Keratinocyte (primary cell): ENCODE data around the gene ARID4A. TPM values are rescaled to one million over a fixed set of nuclear protein-coding genes. Genes with fewer than 3 reads are reported as not detected.
"Not testable (repeated sequence)": the region's sequence is repeated elsewhere in the genome, so short reads cannot be mapped to it uniquely, and the experiment has no call there.

Source experiments
- DNase-seq: peaks from one replicate; pipeline ENCODE4 v3.0.0-alpha.2; 2011; ENCODE audit warnings: low read depth, missing footprints, low spot score
- FAIRE-seq: peaks from 2 replicates; lab custom pipeline; 2011; peaks lifted over from hg19 to GRCh38; lab: Jason Lieb, UNC
- H2AFZ ChIP-seq: 2 replicates; pipeline ENCODE4 v1.6.0; 2012; ENCODE audit warnings: low read length, control low read depth, inconsistent platforms; ENCODE audit not compliant: control insufficient read depth
- H3K27ac ChIP-seq: 2 replicates; pipeline ENCODE4 v1.5.1; 2011; ENCODE audit warnings: low read length; ENCODE audit not compliant: control insufficient read depth, insufficient read depth
- H3K27me3 ChIP-seq: 3 replicates; pipeline ENCODE4 v1.6.0; 2011; ENCODE audit warnings: low read length; ENCODE audit not compliant: control insufficient read depth, insufficient read depth; ENCODE audit errors: extremely low read depth
- H3K36me3 ChIP-seq, 2 experiments: 2 replicates in 1 of 2; 3 replicates in 1 of 2; pipeline ENCODE4 v1.5.1; 2011; ENCODE audit warnings: low read length in 2 of 2, mild to moderate bottlenecking in 1 of 2; ENCODE audit not compliant: control insufficient read depth in 2 of 2, insufficient read depth in 2 of 2; ENCODE audit errors: extremely low read depth in 1 of 2
- H3K4me1 ChIP-seq: 3 replicates; pipeline ENCODE4 v1.5.1; 2011; ENCODE audit warnings: low read length; ENCODE audit not compliant: control insufficient read depth, insufficient read depth; ENCODE audit errors: extremely low read depth
- H3K4me2 ChIP-seq: 3 replicates; pipeline ENCODE4 v1.6.0; 2011; ENCODE audit warnings: low read depth, low read length; ENCODE audit not compliant: control insufficient read depth, insufficient read depth; ENCODE audit errors: extremely low read depth
- H3K4me3 ChIP-seq, 3 experiments: fragments of 200-600 bp in 1 of 3; sonication (generic) in 1 of 3; 2 replicates in 2 of 3; 3 replicates in 1 of 3; pipeline ENCODE4 v1.5.1; 2011 to 2016; ENCODE audit warnings: low read length in 3 of 3, mild to moderate bottlenecking in 3 of 3, control low read depth in 2 of 3, inconsistent platforms in 1 of 3, low read depth in 1 of 3, mixed read lengths in 1 of 3, mixed run types in 1 of 3, moderate library complexity in 1 of 3; ENCODE audit not compliant: control insufficient read depth in 2 of 3, insufficient read depth in 2 of 3; ENCODE audit errors: extremely low read depth in 1 of 3
- H3K79me2 ChIP-seq: 2 replicates; pipeline ENCODE4 v1.6.0; 2012; ENCODE audit warnings: low read length; ENCODE audit not compliant: control insufficient read depth, insufficient read depth
- H3K9ac ChIP-seq: 3 replicates; pipeline ENCODE4 v1.6.0; 2011; ENCODE audit warnings: low read length; ENCODE audit not compliant: control insufficient read depth, insufficient read depth; ENCODE audit errors: extremely low read depth
- H3K9me1 ChIP-seq: 3 replicates; pipeline ENCODE4 v1.6.0; 2011; ENCODE audit warnings: low read length; ENCODE audit not compliant: control insufficient read depth, insufficient read depth; ENCODE audit errors: extremely low read depth
- H3K9me3 ChIP-seq: 2 replicates; pipeline ENCODE4 v1.5.1; 2012; ENCODE audit warnings: low read depth, low read length; ENCODE audit not compliant: control insufficient read depth
- H4K20me1 ChIP-seq: 3 replicates; pipeline ENCODE4 v1.6.0; 2011; ENCODE audit warnings: low read length; ENCODE audit not compliant: control insufficient read depth, insufficient read depth; ENCODE audit errors: extremely low read depth
- CTCF ChIP-seq, 3 experiments: IDR thresholded peaks in 1 of 3; conservative IDR thresholded peaks in 1 of 3; optimal IDR thresholded peaks in 1 of 3; 2 replicates in 2 of 3; 3 replicates in 1 of 3; pipeline versions ENCODE3 to v1.5.1; 2011; ENCODE audit warnings: low read length in 3 of 3, mild to moderate bottlenecking in 3 of 3, moderate library complexity in 2 of 3, control low read depth in 1 of 3, inconsistent platforms in 1 of 3; ENCODE audit not compliant: insufficient read depth in 2 of 3; ENCODE audit errors: extremely low read depth in 1 of 3
- EZH2 ChIP-seq: IDR thresholded peaks from one replicate; pipeline ENCODE4 v1.6.1; 2012; ENCODE audit warnings: inconsistent platforms, mild to moderate bottlenecking, low read length, moderate library complexity
- dilution Hi-C: fragments of 300-500 bp; cut with MboI; formaldehyde crosslinking; loops from one replicate; pipeline ENCODE4 v1.7.0; 2020; ENCODE audit warnings: low sequenced_read_pairs; ENCODE audit not compliant: extremely low pct_ligation_motif_present
- polyA plus RNA-seq, 5 experiments: library from polyadenylated mRNA; depleted of rRNA in 3 of 5; stranded (reverse) in 3 of 5; stranded (forward) in 1 of 5; unstranded in 1 of 5; fragments of >200 nt; gene quantifications; 1 replicate in 1 of 5; 2 replicates in 3 of 5; 3 replicates in 1 of 5; pipeline versions ENCODE4 v1.2.1 to v1.2.3, GENCODE V29; 2011 to 2012; ENCODE audit warnings: missing spikeins in 2 of 5, low read depth in 1 of 5, low replicate concordance in 1 of 5

ARID4A gene
- polyA plus RNA-seq, 1 donor (not counting 4 experiments of a cell fraction or from before 2014, with no cell fraction given) = 8.4 TPM

- H3K79me2 ChIP-seq = no peaks in the 10 kb centered on the region
- FAIRE-seq (no peak), DNase-seq (no peak)
- peaks cover 2 to 6% of the 10 kb centered on the region in 2 experiments for H3K36me3 ChIP-seq
- no peaks in the 10 kb centered on the region for H3K9me1 ChIP-seq
- H4K20me1 ChIP-seq = no peaks in the 10 kb centered on the region
- no peak for TF ChIP-seq EZH2
- no peak for TF ChIP-seq CTCF (optimal IDR thresholded peaks at IDR 0.05 in 1 of 3, IDR thresholded peaks at IDR 0.05 in 1 of 3, conservative IDR thresholded peaks at IDR 0.05 in 1 of 3; ENCODE audit: extremely low read depth in 1 of 3, insufficient read depth in 2 of 3, low read length in 3 of 3)
- H3K4me2 ChIP-seq = no peak overlapping the region
- peaks cover 8% of the 10 kb centered on the region for H3K4me1 ChIP-seq
- H3K9me3 ChIP-seq = no peaks in the 10 kb centered on the region
- no peak overlapping the region for H3K4me3 ChIP-seq
- no peaks in the 10 kb centered on the region for H3K27me3 ChIP-seq
- no peak overlapping the region for H3K27ac ChIP-seq
- dilution Hi-C loops = no loop called here
- H3K9ac ChIP-seq = no peak overlapping the region
- no peak overlapping the region for H2AFZ ChIP-seq
Measured at GRCh38 chr14:58332561-58332960, 34.2 kb downstream of the ARID4A start.

- dilution Hi-C loops, DNase-seq, H4K20me1 ChIP-seq, FAIRE-seq, H3K4me3 ChIP-seq, H2AFZ ChIP-seq, H3K36me3 ChIP-seq, H3K27me3 ChIP-seq, H3K4me1 ChIP-seq, H3K4me2 ChIP-seq, H3K79me2 ChIP-seq, H3K9me1 ChIP-seq, H3K27ac ChIP-seq, H3K9ac ChIP-seq, H3K9me3 ChIP-seq: not testable (repeated sequence)
Measured at GRCh38 chr14:58339666-58340065, 41.3 kb downstream of the ARID4A start.

- FAIRE-seq (no peak), DNase-seq (no peak)
- H3K4me1 ChIP-seq = no peaks in the 10 kb centered on the region
- no peaks in the 10 kb centered on the region for H3K9me1 ChIP-seq
- H3K4me3 ChIP-seq = no peak overlapping the region
- no peak overlapping the region for H3K9ac ChIP-seq
- H3K4me2 ChIP-seq = no peak overlapping the region
- no peaks in the 10 kb centered on the region for H3K27me3 ChIP-seq
- no peaks in the 10 kb centered on the region for H3K9me3 ChIP-seq
- no peak overlapping the region for H2AFZ ChIP-seq
- dilution Hi-C loops = no loop called here
- no peak overlapping the region for H3K27ac ChIP-seq
- peaks cover 0 to 7% of the 10 kb centered on the region in 2 experiments for H3K36me3 ChIP-seq
- H4K20me1 ChIP-seq = no peaks in the 10 kb centered on the region
- no peaks in the 10 kb centered on the region for H3K79me2 ChIP-seq
- no peak for TF ChIP-seq EZH2
- no peak for TF ChIP-seq CTCF (optimal IDR thresholded peaks at IDR 0.05 in 1 of 3, IDR thresholded peaks at IDR 0.05 in 1 of 3, conservative IDR thresholded peaks at IDR 0.05 in 1 of 3; ENCODE audit: extremely low read depth in 1 of 3, insufficient read depth in 2 of 3, low read length in 3 of 3)
Measured at GRCh38 chr14:58341152-58341748, 42.9 kb downstream of the ARID4A start.

- DNase-seq, dilution Hi-C loops, H3K9ac ChIP-seq, H3K36me3 ChIP-seq, H3K4me2 ChIP-seq, H3K9me3 ChIP-seq, H3K4me1 ChIP-seq, H3K27me3 ChIP-seq, H2AFZ ChIP-seq, FAIRE-seq, H3K27ac ChIP-seq, H3K9me1 ChIP-seq, H3K4me3 ChIP-seq, H3K79me2 ChIP-seq, H4K20me1 ChIP-seq: not testable (repeated sequence)
Measured at GRCh38 chr14:58343535-58343934, 45.2 kb downstream of the ARID4A start.
